ACC112 (cell line): ENCODE data around the gene SHMT2.

Source experiments
- H2AFZ ChIP-seq: fragments of 200-600 bp; sonication (generic); one replicate; pipeline ENCODE4 v1.6.0; 2017; ENCODE audit warnings: antibody characterized with exemption, low read length; ENCODE audit not compliant: unreplicated experiment
- H3K27ac ChIP-seq: fragments of 200-600 bp; sonication (generic); 2 replicates; pipeline ENCODE4 v1.5.1; 2014; ENCODE audit warnings: low read depth, mild to moderate bottlenecking, antibody characterized with exemption, low read length, moderate library complexity
- H3K27me3 ChIP-seq: fragments of 200-600 bp; sonication (generic); 2 replicates; pipeline ENCODE4 v1.6.1; 2014; ENCODE audit warnings: mild to moderate bottlenecking, antibody characterized with exemption, low read length, moderate library complexity, mixed read lengths; ENCODE audit not compliant: insufficient read depth
- H3K36me3 ChIP-seq: fragments of 200-600 bp; sonication (generic); 2 replicates; pipeline ENCODE4 v1.6.1; 2016; ENCODE audit warnings: mild to moderate bottlenecking, antibody characterized with exemption, low read length, moderate library complexity, mixed read lengths; ENCODE audit not compliant: insufficient read depth
- H3K4me1 ChIP-seq: fragments of 200-600 bp; sonication (generic); one replicate; pipeline ENCODE4 v1.6.1; 2016; ENCODE audit warnings: low read length, mixed read lengths; ENCODE audit not compliant: insufficient read depth, unreplicated experiment, control insufficient read depth
- H3K4me3 ChIP-seq: fragments of 200-600 bp; sonication (generic); 2 replicates; pipeline ENCODE4 v1.5.1; 2014; ENCODE audit warnings: mild to moderate bottlenecking, low read depth, low read length
- H3K79me2 ChIP-seq: fragments of 200-600 bp; sonication (generic); one replicate; pipeline ENCODE4 v1.6.0; 2016; ENCODE audit warnings: low read length; ENCODE audit not compliant: control insufficient read depth, unreplicated experiment, insufficient read depth

SHMT2 gene

GRCh38 chr12:57229046-57229633 lies 371 bp upstream of the SHMT2 start:
- peak overlapping the region; percentile 93 for H3K27ac ChIP-seq
- H3K4me1 ChIP-seq, result peaks cover 40% of the 10 kb centered on the region

GRCh38 chr12:57230381-57231155 lies 1.1 kb downstream of the SHMT2 start:
- H3K79me2 ChIP-seq, result peaks cover 35% of the 10 kb centered on the region
- H3K4me1 ChIP-seq, result peaks cover 52% of the 10 kb centered on the region
- H3K27me3 ChIP-seq, result no peaks in the 10 kb centered on the region
- peak overlapping the region; percentile 86 for H3K4me3 ChIP-seq
- peaks cover 23% of the 10 kb centered on the region; the same call in 1 of the 2 replicates for H3K36me3 ChIP-seq
- no peak overlapping the region for H2AFZ ChIP-seq
- H3K27ac ChIP-seq, result peak overlapping the region; percentile 93

More at GRCh38 chr12:57229046-57229633, 371 bp upstream of the SHMT2 start:
- Histone ChIP-seq H3K79me2 (peaks cover 35% of the 10 kb centered on the region), H2AFZ (peak overlapping the region; percentile 16), H3K27me3 (no peaks in the 10 kb centered on the region), H3K4me3 (peak overlapping the region; percentile 86), H3K36me3 (peaks cover 23% of the 10 kb centered on the region; the same call in 1 of the 2 replicates)

- Histone ChIP-seq H3K4me1 (peaks cover 54% of the 10 kb centered on the region), H3K27ac (peak overlapping the region; percentile 93; the same call in 1 of the 2 replicates), H3K27me3 (no peaks in the 10 kb centered on the region), H3K79me2 (peaks cover 35% of the 10 kb centered on the region), H3K4me3 (peak overlapping the region; percentile 86), H3K36me3 (peaks cover 23% of the 10 kb centered on the region; the same call in 1 of the 2 replicates), H2AFZ (no peak overlapping the region)
Observed at GRCh38 chr12:57231276-57232021, 1.9 kb downstream of the SHMT2 start.

GRCh38 chr12:57232156-57232756 lies 2.7 kb downstream of the SHMT2 start:
- H3K4me3 ChIP-seq, result peak overlapping the region; percentile 86; the same call in 1 of the 2 replicates
- no peak overlapping the region for H3K27ac ChIP-seq
- peaks cover 23% of the 10 kb centered on the region; the same call in 1 of the 2 replicates for H3K36me3 ChIP-seq

GRCh38 chr12:57233357-57234232 lies 4.1 kb downstream of the SHMT2 start:
- no peaks in the 10 kb centered on the region for H3K27me3 ChIP-seq
- H3K27ac ChIP-seq, result peak overlapping the region; percentile 81

More at GRCh38 chr12:57232156-57232756, 2.7 kb downstream of the SHMT2 start:
- peaks cover 51% of the 10 kb centered on the region for H3K4me1 ChIP-seq
- no peak overlapping the region for H2AFZ ChIP-seq
- no peaks in the 10 kb centered on the region for H3K27me3 ChIP-seq
- H3K79me2 ChIP-seq, result peaks cover 35% of the 10 kb centered on the region

GRCh38 chr12:57234233-57234570 lies 4.7 kb downstream of the SHMT2 start:
- H3K79me2 ChIP-seq, result peaks cover 35% of the 10 kb centered on the region
- peaks cover 45% of the 10 kb centered on the region for H3K4me1 ChIP-seq
- H3K36me3 ChIP-seq, result peaks cover 23% of the 10 kb centered on the region; the same call in 1 of the 2 replicates
- no peak overlapping the region for H2AFZ ChIP-seq
- no peak overlapping the region for H3K4me3 ChIP-seq
- H3K27ac ChIP-seq, result peak overlapping the region; percentile 81
- no peaks in the 10 kb centered on the region for H3K27me3 ChIP-seq

More at GRCh38 chr12:57233357-57234232, 4.1 kb downstream of the SHMT2 start:
- peaks cover 47% of the 10 kb centered on the region for H3K4me1 ChIP-seq
- H3K4me3 ChIP-seq, result no peak overlapping the region
- H2AFZ ChIP-seq, result no peak overlapping the region
- peaks cover 23% of the 10 kb centered on the region; the same call in 1 of the 2 replicates for H3K36me3 ChIP-seq
- peaks cover 35% of the 10 kb centered on the region for H3K79me2 ChIP-seq

- H3K4me3 ChIP-seq, result no peak overlapping the region
- peak overlapping the region; percentile 81 for H3K27ac ChIP-seq
- H3K36me3 ChIP-seq, result peaks cover 23% of the 10 kb centered on the region; the same call in 1 of the 2 replicates
- no peak overlapping the region for H2AFZ ChIP-seq
- no peaks in the 10 kb centered on the region for H3K27me3 ChIP-seq
- peaks cover 35% of the 10 kb centered on the region for H3K79me2 ChIP-seq
- peaks cover 47% of the 10 kb centered on the region for H3K4me1 ChIP-seq
Observed at GRCh38 chr12:57234571-57235016, 5.1 kb downstream of the SHMT2 start.

GRCh38 chr12:57235017-57235727 lies 5.7 kb downstream of the SHMT2 start:
- Histone ChIP-seq H3K4me1 (peaks cover 49% of the 10 kb centered on the region), H3K36me3 (peaks cover 23% of the 10 kb centered on the region; the same call in 1 of the 2 replicates), H3K27ac (peak overlapping the region; percentile 81), H3K79me2 (peaks cover 29% of the 10 kb centered on the region), H3K4me3 (no peak overlapping the region), H3K27me3 (no peaks in the 10 kb centered on the region), H2AFZ (no peak overlapping the region)

GRCh38 chr12:57235728-57236131 lies 6.2 kb downstream of the SHMT2 start:
- peaks cover 24% of the 10 kb centered on the region for H3K79me2 ChIP-seq
- H3K27me3 ChIP-seq, result no peaks in the 10 kb centered on the region
- peaks cover 52% of the 10 kb centered on the region for H3K4me1 ChIP-seq
- no peak overlapping the region for H3K4me3 ChIP-seq
- peak overlapping the region; percentile 81 for H3K27ac ChIP-seq
- H3K36me3 ChIP-seq, result peaks cover 23% of the 10 kb centered on the region; the same call in 1 of the 2 replicates
- H2AFZ ChIP-seq, result no peak overlapping the region
